ENCODE measurements around the gene ZBTB3. TPM values are rescaled to one million over a fixed set of nuclear protein-coding genes. Genes with fewer than 3 reads are reported as not detected.

Gene ZBTB3
- total and polyA plus RNA-seq, 2 of the 13 experiments (the other 11 are each of a cell fraction or from before 2014, with no cell fraction given): 3.4 to 5.2 TPM

GRCh38 chr11:62791501-62792201, 37.7 kb upstream of the ZBTB3 start, which contains the start of gene TMEM223 (continued):
- TF ChIP-seq ZBTB26 (CRISPR knock-in tag; IDR thresholded peaks at IDR 0.05; ENCODE audit: borderline replicate concordance) (peak; percentile 26; the same call in 1 of the 2 replicates), GZF1 (CRISPR knock-in tag; IDR thresholded peaks at IDR 0.05) (0 out of 2 replicates have a peak, but pooled peaks have one; percentile 48), NFRKB (IDR thresholded peaks at IDR 0.05) (no peak), ZNF382 (CRISPR knock-in tag; IDR thresholded peaks at IDR 0.05; ENCODE audit: borderline replicate concordance) (no peak), PPARG (CRISPR knock-in tag; conservative IDR thresholded peaks at IDR 0.05) (no peak; the same call in 1 of the 2 replicates), AKAP8 (CRISPR knock-in tag; IDR thresholded peaks at IDR 0.05) (peak; percentile 95), ZNF274 (CRISPR knock-in tag; IDR thresholded peaks at IDR 0.05) (peak; percentile 81), PHB2 (IDR thresholded peaks at IDR 0.05; ENCODE audit: partially characterized antibody) (no peak), PBX2 (CRISPR knock-in tag; IDR thresholded peaks at IDR 0.05) (no peak), TRAFD1 (CRISPR knock-in tag; IDR thresholded peaks at IDR 0.05; ENCODE audit: borderline replicate concordance) (no peak), RBAK (CRISPR knock-in tag; IDR thresholded peaks at IDR 0.05) (no peak), MXI1 (IDR thresholded peaks at IDR 0.05; ENCODE audit: borderline replicate concordance, low read depth, low read length) (peak; percentile 91; the same call in 2 of the 3 replicates), NFE2 (CRISPR knock-in tag; IDR thresholded peaks at IDR 0.05) (no peak), GTF3A (CRISPR knock-in tag; conservative IDR thresholded peaks at IDR 0.05) (no peak), EZH2 (conservative IDR thresholded peaks at IDR 0.05; ENCODE audit: low read depth, low read length) (no peak), NFE2L1 (CRISPR knock-in tag; IDR thresholded peaks at IDR 0.05; ENCODE audit: borderline replicate concordance) (peak; percentile 47; the same call in 1 of the 2 replicates), BATF2 (CRISPR knock-in tag; IDR thresholded peaks at IDR 0.05) (no peak), CBX5 (CRISPR knock-in tag; IDR thresholded peaks at IDR 0.05; ENCODE audit: borderline replicate concordance) (no peak), BHLHE40 (IDR thresholded peaks at IDR 0.05; ENCODE audit: low read length) (no peak), ZNF704 (CRISPR knock-in tag; IDR thresholded peaks at IDR 0.05; ENCODE audit: borderline replicate concordance) (no peak), ONECUT2 (CRISPR knock-in tag; IDR thresholded peaks at IDR 0.05) (no peak), POGK (CRISPR knock-in tag; conservative IDR thresholded peaks at IDR 0.05) (peak; percentile 71), SIX4 (CRISPR knock-in tag; IDR thresholded peaks at IDR 0.05) (no peak)
